ENCODE results near the gene CNTNAP2.
"Not testable (repeated sequence)": the region's sequence is repeated elsewhere in the genome, so short reads cannot be mapped to it uniquely, and the experiment has no call there.

Gene CNTNAP2

GRCh38 chr7:148442141-148442655, 2325.6 kb downstream of the CNTNAP2 start:
- DNase-seq: no peak

GRCh38 chr7:148442933-148443332, 2326.3 kb downstream of the CNTNAP2 start:
- DNase-seq: no peak

- no peak for DNase-seq
Observed at GRCh38 chr7:148445260-148446044, 2328.9 kb downstream of the CNTNAP2 start.

GRCh38 chr7:148447221-148447849, 2330.7 kb downstream of the CNTNAP2 start:
- no peak for DNase-seq

GRCh38 chr7:148451526-148451925, 2334.9 kb downstream of the CNTNAP2 start:
- DNase-seq: not testable (repeated sequence)

GRCh38 chr7:148456351-148456750, 2339.8 kb downstream of the CNTNAP2 start:
- DNase-seq: no peak

GRCh38 chr7:148457310-148457921, 2340.8 kb downstream of the CNTNAP2 start:
- DNase-seq: no peak

- DNase-seq: no peak
Observed at GRCh38 chr7:148458263-148458662, 2341.7 kb downstream of the CNTNAP2 start.

- DNase-seq: no peak
Observed at GRCh38 chr7:148461392-148462179, 2345.0 kb downstream of the CNTNAP2 start.

- DNase-seq: not testable (repeated sequence)
Observed at GRCh38 chr7:148462774-148463173, 2346.2 kb downstream of the CNTNAP2 start.

- DNase-seq: no peak
Observed at GRCh38 chr7:148463210-148463609, 2346.6 kb downstream of the CNTNAP2 start.

- DNase-seq: no peak
Observed at GRCh38 chr7:148464947-148465346, 2348.3 kb downstream of the CNTNAP2 start.

GRCh38 chr7:148465441-148465840, 2348.8 kb downstream of the CNTNAP2 start:
- DNase-seq: not testable (repeated sequence)

- no peak for DNase-seq
Observed at GRCh38 chr7:148466120-148466519, 2349.5 kb downstream of the CNTNAP2 start.

GRCh38 chr7:148468700-148469098, 2352.1 kb downstream of the CNTNAP2 start:
- no peak for DNase-seq
